Activated CD4-positive, alpha-beta T cell treated with anti-CD3 and anti-CD28 coated beads, Interleukin-2, Interleukin-4, amounts not matched to agents 100 ng/mL and 50 ng/mL, durations not matched to agents 16 hours and 8 hours (primary cell): ENCODE measurements around the gene C11orf97.
"Not testable (repeated sequence)": the region's sequence is repeated elsewhere in the genome, so short reads cannot be mapped to it uniquely, and the experiment has no call there.

Source experiments
- DNase-seq: peaks from one replicate; pipeline ENCODE4 v3.0.0-alpha.2; 2020; ENCODE audit warnings: low spot score

The C11orf97 gene

GRCh38 chr11:94525546-94526324, 13.5 kb downstream of the C11orf97 start:
- DNase-seq, result no peak

GRCh38 chr11:94526645-94527438, 14.6 kb downstream of the C11orf97 start:
- DNase-seq, result no peak

DNA sequence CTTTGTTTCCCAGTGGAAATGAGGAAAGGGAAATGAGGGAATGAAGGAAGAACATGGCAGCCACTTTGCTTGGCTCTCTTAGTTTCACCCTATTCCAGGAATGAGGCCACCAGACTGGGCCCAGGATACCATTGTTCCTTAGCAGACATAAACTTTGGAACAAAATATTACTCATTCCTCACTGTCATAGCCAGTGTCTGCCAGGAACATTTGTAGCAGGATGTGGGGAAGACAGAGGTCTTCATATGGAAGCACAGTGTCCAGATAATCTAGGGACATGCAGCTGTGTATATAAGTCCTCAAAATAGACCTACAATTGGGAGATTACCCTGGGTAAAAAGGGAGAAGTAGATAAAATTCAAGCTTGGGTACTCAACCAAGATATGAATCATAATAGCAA, 16.3 kb downstream of the C11orf97 start:
- no peak for DNase-seq

GRCh38 chr11:94532211-94532610, 19.9 kb downstream of the C11orf97 start:
- no peak for DNase-seq

DNA sequence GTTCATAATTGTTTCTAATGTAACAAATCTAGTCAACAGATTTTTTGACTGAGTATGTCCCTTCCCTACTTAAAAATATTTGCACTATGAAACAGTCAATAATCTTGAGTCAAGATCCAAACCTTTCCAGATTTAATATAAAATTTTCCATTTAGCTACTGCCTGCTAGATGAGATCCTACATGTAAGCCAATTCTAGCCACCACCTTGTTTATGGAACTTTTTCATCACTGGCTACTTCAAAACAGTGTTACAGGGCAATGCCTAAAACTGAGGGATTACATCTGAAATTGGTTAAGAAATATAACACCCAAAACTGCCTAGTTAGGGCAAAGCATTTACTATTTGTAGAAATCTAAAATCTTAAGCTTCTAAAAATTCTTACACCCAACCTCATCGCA, 20.9 kb downstream of the C11orf97 start:
- no peak for DNase-seq

DNA sequence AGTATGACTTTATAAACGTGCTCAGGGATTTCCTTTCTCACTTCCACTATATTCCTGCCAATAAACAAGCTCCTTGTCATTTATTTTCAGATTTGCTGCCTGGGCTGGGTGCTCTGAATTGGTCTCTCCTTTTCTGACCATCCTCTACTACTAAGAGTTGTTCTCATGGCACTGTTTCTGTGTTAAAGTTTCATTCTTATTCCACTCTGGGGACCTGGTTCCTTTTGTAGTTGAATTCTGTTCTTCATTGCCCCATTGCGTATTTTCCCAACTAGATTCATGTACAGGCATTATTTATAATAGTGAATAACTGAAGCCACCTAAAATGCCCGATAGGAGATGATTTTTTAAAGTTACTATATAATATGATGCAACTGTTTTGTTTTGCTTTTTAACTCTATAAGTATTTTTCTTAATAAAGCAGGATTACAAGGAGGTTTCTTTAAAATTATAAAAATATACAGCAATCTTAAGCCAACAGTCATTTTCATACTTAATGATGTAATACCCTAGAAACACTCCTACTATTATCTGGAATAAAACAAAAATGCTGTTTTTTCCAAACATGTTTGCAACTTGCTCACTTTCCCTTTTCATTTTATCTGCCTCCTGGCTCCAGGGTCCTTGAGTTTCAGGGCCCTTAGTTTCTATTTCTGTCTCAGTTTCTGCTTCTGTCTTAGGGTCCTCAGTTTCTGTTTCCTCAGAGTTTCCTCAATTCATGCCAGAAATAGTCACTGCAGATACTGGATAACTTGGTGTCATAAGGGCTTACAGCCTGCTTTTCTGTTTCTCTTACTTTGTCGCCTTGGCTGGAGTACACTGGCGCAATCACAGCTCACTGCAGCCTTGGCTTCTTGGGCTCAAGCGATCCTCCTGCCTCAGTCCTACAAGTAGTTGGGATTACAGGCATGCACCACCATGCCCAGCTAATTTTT, 21.7 kb downstream of the C11orf97 start:
- DNase-seq, result no peak

GRCh38 chr11:94536386-94536785, 24.1 kb downstream of the C11orf97 start:
- DNase-seq, result no peak

- DNase-seq, result no peak
These were observed 24.9 kb downstream of the C11orf97 start for GRCh38 chr11:94537031-94537600.

DNA sequence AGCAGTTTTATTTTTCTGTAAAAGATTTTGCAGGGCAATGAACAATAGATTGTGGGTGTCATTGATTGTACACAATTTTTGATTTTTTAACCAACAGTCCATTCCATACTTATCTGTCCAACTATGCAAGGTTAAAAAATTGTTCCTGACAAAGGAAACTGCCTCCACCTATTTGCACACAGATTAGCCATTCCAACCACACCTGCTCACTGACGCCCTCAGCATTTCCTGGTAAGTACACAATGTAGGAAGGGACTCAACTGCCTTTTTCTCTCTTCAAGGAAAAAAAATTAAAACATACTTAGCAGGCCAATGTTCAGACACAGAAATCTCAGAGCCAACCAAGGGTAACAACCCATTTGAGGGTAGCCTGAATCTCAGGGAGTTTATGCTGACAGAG, 27.2 kb downstream of the C11orf97 start:
- DNase-seq, result no peak

GRCh38 chr11:94543695-94544645, 31.7 kb downstream of the C11orf97 start, which contains the start of gene FUT4:
FUT4 (plus strand) TSS chr11:94543921; CDS start chr11:94544134, 213 bp downstream.
- DNase-seq, result peak; percentile 79

GRCh38 chr11:94544646-94545263, 32.5 kb downstream of the C11orf97 start:
- no peak for DNase-seq

DNA sequence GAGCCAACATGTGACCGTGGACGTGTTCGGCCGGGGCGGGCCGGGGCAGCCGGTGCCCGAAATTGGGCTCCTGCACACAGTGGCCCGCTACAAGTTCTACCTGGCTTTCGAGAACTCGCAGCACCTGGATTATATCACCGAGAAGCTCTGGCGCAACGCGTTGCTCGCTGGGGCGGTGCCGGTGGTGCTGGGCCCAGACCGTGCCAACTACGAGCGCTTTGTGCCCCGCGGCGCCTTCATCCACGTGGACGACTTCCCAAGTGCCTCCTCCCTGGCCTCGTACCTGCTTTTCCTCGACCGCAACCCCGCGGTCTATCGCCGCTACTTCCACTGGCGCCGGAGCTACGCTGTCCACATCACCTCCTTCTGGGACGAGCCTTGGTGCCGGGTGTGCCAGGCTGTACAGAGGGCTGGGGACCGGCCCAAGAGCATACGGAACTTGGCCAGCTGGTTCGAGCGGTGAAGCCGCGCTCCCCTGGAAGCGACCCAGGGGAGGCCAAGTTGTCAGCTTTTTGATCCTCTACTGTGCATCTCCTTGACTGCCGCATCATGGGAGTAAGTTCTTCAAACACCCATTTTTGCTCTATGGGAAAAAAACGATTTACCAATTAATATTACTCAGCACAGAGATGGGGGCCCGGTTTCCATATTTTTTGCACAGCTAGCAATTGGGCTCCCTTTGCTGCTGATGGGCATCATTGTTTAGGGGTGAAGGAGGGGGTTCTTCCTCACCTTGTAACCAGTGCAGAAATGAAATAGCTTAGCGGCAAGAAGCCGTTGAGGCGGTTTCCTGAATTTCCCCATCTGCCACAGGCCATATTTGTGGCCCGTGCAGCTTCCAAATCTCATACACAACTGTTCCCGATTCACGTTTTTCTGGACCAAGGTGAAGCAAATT, 33.3 kb downstream of the C11orf97 start:
- no peak for DNase-seq

- no peak for DNase-seq
These were observed 33.9 kb downstream of the C11orf97 start for GRCh38 chr11:94546162-94546470.

DNA sequence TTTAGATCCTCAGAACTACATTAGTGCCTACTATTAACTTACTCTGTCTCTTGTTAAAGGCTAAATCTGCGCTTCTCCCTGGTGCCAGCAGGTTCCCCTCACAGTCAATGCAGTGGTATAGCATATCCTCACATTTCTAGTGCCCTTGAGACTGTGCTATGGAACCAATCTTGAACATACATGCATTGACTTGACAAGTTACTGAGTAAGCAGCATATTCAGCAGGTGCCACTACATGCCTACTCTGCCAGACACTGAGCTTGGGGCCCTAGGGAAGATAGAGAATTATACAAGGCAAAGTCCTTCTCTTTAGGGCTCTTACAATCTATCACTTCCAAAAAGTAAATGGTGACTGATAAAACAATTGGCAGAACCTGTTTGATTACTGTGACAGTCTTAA, 34.6 kb downstream of the C11orf97 start:
- no peak for DNase-seq

DNA sequence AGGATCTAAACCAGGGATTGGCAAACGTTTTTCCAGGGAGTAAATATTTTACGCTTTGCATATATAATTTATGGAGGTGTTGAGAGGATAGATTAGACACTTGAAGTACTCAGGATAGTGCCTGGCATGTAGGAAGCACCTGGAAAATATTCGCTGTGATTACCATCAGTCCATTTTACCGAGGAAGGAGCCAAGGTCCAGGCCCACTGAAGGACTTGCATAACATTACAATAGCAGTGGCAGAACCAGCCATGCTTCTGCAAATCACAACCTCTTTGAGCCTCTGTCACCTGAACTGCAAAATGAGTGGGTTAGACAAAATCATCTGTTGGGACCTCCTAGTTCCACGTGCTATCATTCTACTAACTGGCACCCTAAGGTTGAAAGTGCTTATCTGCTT, 36.9 kb downstream of the C11orf97 start:
- no peak for DNase-seq

- no peak for DNase-seq
These were observed 38.3 kb downstream of the C11orf97 start for GRCh38 chr11:94550513-94550912.

- DNase-seq, result no peak
These were observed 41.7 kb downstream of the C11orf97 start for GRCh38 chr11:94553938-94554337.

- not testable (repeated sequence) for DNase-seq
These were observed 43.6 kb downstream of the C11orf97 start for GRCh38 chr11:94555752-94556329.

DNA sequence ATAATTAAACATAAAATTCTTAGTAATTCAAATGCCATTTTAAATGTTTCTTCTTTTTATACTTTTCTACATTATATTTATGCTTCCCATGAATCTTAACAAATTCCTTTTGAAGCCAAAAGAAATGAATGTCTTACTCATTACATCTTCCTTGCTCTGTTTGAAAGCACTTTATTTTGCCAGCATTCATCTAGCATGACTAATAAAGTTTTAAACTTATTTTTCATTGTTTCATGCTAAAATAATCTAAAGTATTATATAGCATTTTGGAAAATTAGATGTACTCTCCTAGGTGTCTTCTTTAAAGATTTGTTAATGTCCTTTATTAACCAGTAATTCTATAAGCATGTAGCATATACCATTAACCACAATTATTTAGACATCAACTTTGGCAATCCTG, 45.2 kb downstream of the C11orf97 start:
- DNase-seq, result no peak
